Activated naive CD4-positive, alpha-beta T cell treated with anti-CD3 and anti-CD28 coated beads for 36 hours (primary cell): ENCODE measurements around the gene EIF2S1. TPM values are rescaled to one million over a fixed set of nuclear protein-coding genes. Genes with fewer than 3 reads are reported as not detected.
"Not testable (repeated sequence)": the region's sequence is repeated elsewhere in the genome, so short reads cannot be mapped to it uniquely, and the experiment has no call there.

Experiments
- CTCF ChIA-PET: fragments of 350-600 bp; sonication (Branson Sonifier 250); formaldehyde crosslinking; loops from one replicate; lab custom pipeline; 2021; ENCODE audit warnings: antibody characterized with exemption; lab: Charles Lee
- DNase-seq: peaks from one replicate; pipeline ENCODE4 v3.0.0-alpha.2; 2020
- H3K27ac Mint-ChIP-seq: one replicate; pipeline ENCODE4 v1.8.0; 2021; ENCODE audit warnings: mild to moderate bottlenecking, mixed read lengths
- H3K27me3 Mint-ChIP-seq: one replicate; pipeline ENCODE4 v1.8.0; 2021; ENCODE audit warnings: low read depth, mixed read lengths
- H3K36me3 Mint-ChIP-seq: one replicate; pipeline ENCODE4 v1.8.0; 2021; ENCODE audit warnings: low read depth, mixed read lengths
- H3K4me1 Mint-ChIP-seq: one replicate; pipeline ENCODE4 v1.8.0; 2021; ENCODE audit warnings: low read depth, mixed read lengths
- H3K4me3 Mint-ChIP-seq: one replicate; pipeline ENCODE4 v1.8.0; 2021; ENCODE audit warnings: mild to moderate bottlenecking, moderate library complexity, mixed read lengths
- H3K9me3 Mint-ChIP-seq: one replicate; pipeline ENCODE4 v1.8.0; 2021; ENCODE audit warnings: mixed read lengths
- intact Hi-C: fragments of 100-400 bp; cut with micrococcal nuclease; formaldehyde crosslinking; loops from one replicate; pipeline ENCODE4 v1.15.1; 2023
- total RNA-seq, 2 experiments: library from RNA; stranded (reverse); gene quantifications; one replicate each; pipeline ENCODE4 v1.2.3, GENCODE V29; 2021

EIF2S1 gene
- total RNA-seq = 100 to 1,000 TPM; 186 to 196 TPM

DNA sequence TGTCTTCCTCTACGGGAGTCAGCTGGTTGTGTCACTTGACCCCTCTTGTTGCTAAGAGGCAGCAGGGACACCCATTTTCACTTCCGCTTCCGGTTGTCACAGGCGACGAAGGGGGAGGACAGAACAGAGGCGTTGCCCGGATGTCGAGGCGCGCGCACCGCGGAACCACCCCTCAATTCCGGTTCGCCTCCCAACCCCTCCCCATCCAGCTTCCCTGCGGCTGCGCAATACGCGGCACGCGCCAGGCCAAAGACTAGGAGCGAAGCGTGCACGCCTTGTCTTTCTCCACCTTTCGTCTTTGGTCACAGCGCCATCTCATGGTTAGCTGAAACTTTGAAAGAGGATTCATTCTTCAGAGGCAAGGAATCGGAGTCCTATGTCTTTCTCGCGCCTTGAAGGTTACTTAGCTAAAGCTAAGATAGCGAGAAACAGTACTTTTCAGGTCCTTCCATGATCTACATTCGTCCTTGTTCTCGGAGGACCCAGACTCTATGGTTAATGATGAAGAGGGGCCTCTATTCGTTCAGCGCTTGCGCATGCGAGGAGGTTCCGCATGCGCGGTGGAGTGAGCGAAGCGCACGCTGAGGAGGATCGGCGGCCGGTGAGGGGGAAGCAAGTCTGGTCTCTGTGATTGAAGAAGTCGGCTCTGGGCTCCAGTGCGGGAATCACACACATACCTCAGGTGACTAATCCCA lies at the start of gene EIF2S1, which contains the start of gene ATP6V1D:
Gene EIF2S1 (plus strand): TSS at position 554 of the 695 bp plus-strand sequence. CDS start 4,440 bp downstream, outside the sequence.
Gene ATP6V1D (minus strand): TSS at position 30 of the 695 bp plus-strand sequence. CDS start 106 bp downstream, outside the sequence.
- H3K36me3 Mint-ChIP-seq = peaks cover 16% of the 10 kb centered on the region
- DNase-seq = peak; percentile 100
- H3K4me1 Mint-ChIP-seq = peaks cover 63% of the 10 kb centered on the region
- no peaks in the 10 kb centered on the region for H3K27me3 Mint-ChIP-seq
- intact Hi-C loops = loop anchor here (1.0 to 5.0 kb wide), 11 partner anchors 119 to 852 kb away; partner anchors contain the start of genes GARIN2, GPHN, PALS1 and PIGH
- no peaks in the 10 kb centered on the region for H3K9me3 Mint-ChIP-seq
- H3K4me3 Mint-ChIP-seq = peak within 1 kb of the TSS; percentile 98
- CTCF ChIA-PET = interaction anchor here (0.6 to 1.9 kb wide), 18 partner anchors 8 to 1109 kb away, joined by 3 to 11 read pairs (median 4); partner anchors contain the start of gene PALS1
- H3K27ac Mint-ChIP-seq = peak within 1 kb of the TSS; percentile 95

DNA sequence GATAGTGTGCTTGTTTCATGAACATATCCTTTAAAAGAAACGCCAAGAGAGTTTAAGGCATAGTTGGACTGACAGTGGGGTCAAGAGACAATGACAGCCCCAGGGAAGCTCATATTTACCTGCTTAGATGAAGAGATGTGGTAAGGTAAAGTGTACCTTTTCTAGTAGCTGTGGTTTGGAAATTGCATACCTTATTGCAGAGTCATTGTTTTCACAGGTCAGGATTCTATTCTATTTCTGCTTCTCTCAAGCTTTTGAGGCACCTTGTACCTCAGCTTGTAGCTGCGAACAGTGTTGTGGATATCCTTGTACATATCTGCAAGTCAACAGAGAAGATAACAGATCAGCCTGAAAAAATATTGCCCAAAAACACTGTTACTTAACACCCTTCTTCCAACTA lies 48.3 kb upstream of the EIF2S1 start:
- no peaks in the 10 kb centered on the region for H3K27me3 Mint-ChIP-seq
- H3K4me3 Mint-ChIP-seq = no peak overlapping the region
- no peak overlapping the region for H3K27ac Mint-ChIP-seq
- CTCF ChIA-PET = interaction anchor here (0.6 kb wide), 1 partner anchor 241 kb away, joined by 3 read pairs; no protein-coding TSS in a partner anchor
- intact Hi-C loops = no loop called here
- H3K36me3 Mint-ChIP-seq = peaks cover 1% of the 10 kb centered on the region
- no peaks in the 10 kb centered on the region for H3K9me3 Mint-ChIP-seq
- H3K4me1 Mint-ChIP-seq = no peaks in the 10 kb centered on the region
- no peak for DNase-seq

- Mint-ChIP-seq H3K27me3 (no peaks in the 10 kb centered on the region), H3K4me1 (no peaks in the 10 kb centered on the region), H3K36me3 (peaks cover 1% of the 10 kb centered on the region), H3K27ac (no peak overlapping the region), H3K9me3 (no peaks in the 10 kb centered on the region), H3K4me3 (no peak overlapping the region)
- CTCF ChIA-PET = no interaction called here
- DNase-seq = no peak
- intact Hi-C loops = no loop called here
Measured at GRCh38 chr14:67313153-67313552, 47.0 kb upstream of the EIF2S1 start.

GRCh38 chr14:67317822-67318221 lies 42.3 kb upstream of the EIF2S1 start:
- Mint-ChIP-seq H3K27me3 (no peaks in the 10 kb centered on the region), H3K4me1 (no peaks in the 10 kb centered on the region), H3K36me3 (peaks cover 1% of the 10 kb centered on the region), H3K4me3 (no peak overlapping the region), H3K9me3 (no peaks in the 10 kb centered on the region), H3K27ac (no peak overlapping the region)
- DNase-seq = no peak
- intact Hi-C loops = no loop called here
- CTCF ChIA-PET = interaction anchor here (0.6 to 1.1 kb wide), 2 partner anchors 32 kb away, joined by 3 to 4 read pairs; no protein-coding TSS in a partner anchor

- no peaks in the 10 kb centered on the region for H3K4me1 Mint-ChIP-seq
- intact Hi-C loops = no loop called here
- CTCF ChIA-PET = interaction anchor here (0.7 kb wide), 1 partner anchor 46 kb away, joined by 3 read pairs; no protein-coding TSS in a partner anchor
- H3K4me3 Mint-ChIP-seq = no peak overlapping the region
- H3K9me3 Mint-ChIP-seq = no peaks in the 10 kb centered on the region
- no peak overlapping the region for H3K27ac Mint-ChIP-seq
- H3K36me3 Mint-ChIP-seq = peaks cover 1% of the 10 kb centered on the region
- H3K27me3 Mint-ChIP-seq = no peaks in the 10 kb centered on the region
- no peak for DNase-seq
Measured at GRCh38 chr14:67319142-67319541, 41.0 kb upstream of the EIF2S1 start.

GRCh38 chr14:67329666-67330065 lies 30.5 kb upstream of the EIF2S1 start:
- not testable (repeated sequence) for DNase-seq

GRCh38 chr14:67331368-67332125 lies 28.6 kb upstream of the EIF2S1 start:
- CTCF ChIA-PET = no interaction called here
- Mint-ChIP-seq H3K36me3 (peaks cover 26% of the 10 kb centered on the region), H3K4me3 (no peak overlapping the region), H3K27me3 (no peaks in the 10 kb centered on the region), H3K9me3 (no peaks in the 10 kb centered on the region), H3K27ac (no peak overlapping the region), H3K4me1 (no peaks in the 10 kb centered on the region)
- no peak for DNase-seq
- intact Hi-C loops = no loop called here

More at GRCh38 chr14:67329666-67330065, 30.5 kb upstream of the EIF2S1 start:
- CTCF ChIA-PET, H3K27me3 Mint-ChIP-seq, intact Hi-C loops, H3K9me3 Mint-ChIP-seq, H3K27ac Mint-ChIP-seq, H3K4me3 Mint-ChIP-seq, H3K4me1 Mint-ChIP-seq: not testable (repeated sequence)
- peaks cover 30% of the 10 kb centered on the region for H3K36me3 Mint-ChIP-seq

DNA sequence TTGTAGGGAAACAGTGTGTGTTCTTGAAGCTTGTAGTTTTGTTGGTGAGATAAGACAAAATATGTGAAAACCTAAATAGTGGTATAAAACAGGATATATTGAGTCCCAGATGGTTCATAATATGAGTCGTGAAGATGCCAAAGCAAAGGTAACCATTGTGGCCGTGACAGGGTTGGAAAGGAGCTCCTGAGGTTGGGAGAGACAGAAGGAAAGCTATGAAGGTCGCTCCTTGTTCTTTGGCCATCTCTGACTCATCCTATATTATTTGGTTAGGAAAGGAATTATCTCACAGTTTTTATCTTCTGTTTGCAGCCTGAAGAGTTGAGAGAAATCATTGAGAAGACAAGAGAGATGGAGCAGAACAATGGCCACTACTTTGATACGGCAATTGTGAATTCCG lies 27.7 kb upstream of the EIF2S1 start:
- no peaks in the 10 kb centered on the region for H3K9me3 Mint-ChIP-seq
- DNase-seq = no peak
- H3K4me3 Mint-ChIP-seq = no peak overlapping the region
- no peak overlapping the region for H3K27ac Mint-ChIP-seq
- intact Hi-C loops = no loop called here
- H3K36me3 Mint-ChIP-seq = peaks cover 23% of the 10 kb centered on the region
- CTCF ChIA-PET = interaction anchor here (0.7 kb wide), 1 partner anchor 16 kb away, joined by 3 read pairs; no protein-coding TSS in a partner anchor
- H3K27me3 Mint-ChIP-seq = no peaks in the 10 kb centered on the region
- no peaks in the 10 kb centered on the region for H3K4me1 Mint-ChIP-seq

DNA sequence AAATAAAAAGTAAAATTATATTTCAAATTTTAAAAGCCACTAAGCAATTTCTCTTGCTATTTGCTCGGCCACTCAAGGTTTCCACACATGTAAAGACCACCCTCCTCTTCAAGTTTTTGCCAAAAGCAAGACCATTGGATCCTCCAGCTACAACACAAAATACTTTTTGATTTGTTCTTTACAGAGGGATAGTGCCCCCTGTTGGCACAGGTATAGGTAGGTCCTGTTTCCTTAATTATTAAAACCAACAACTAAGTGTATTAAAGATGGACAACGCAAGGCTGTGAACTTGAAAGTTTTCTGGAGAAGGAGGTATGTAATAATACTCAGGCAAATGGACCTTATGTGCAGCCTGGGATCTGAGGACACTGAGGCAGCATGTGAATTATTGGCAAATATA lies 24.3 kb upstream of the EIF2S1 start:
- H3K27me3 Mint-ChIP-seq = no peaks in the 10 kb centered on the region
- CTCF ChIA-PET = interaction anchor here (0.5 to 1.6 kb wide), 3 partner anchors 31 to 177 kb away, joined by 3 to 4 read pairs (median 3); no protein-coding TSS in a partner anchor
- intact Hi-C loops = loop anchor here (1.0 kb wide), 1 partner anchor 169 kb away; no protein-coding TSS in a partner anchor
- DNase-seq = peak; percentile 14
- peaks cover 17% of the 10 kb centered on the region for H3K36me3 Mint-ChIP-seq
- no peak overlapping the region for H3K27ac Mint-ChIP-seq
- H3K9me3 Mint-ChIP-seq = no peaks in the 10 kb centered on the region
- no peak overlapping the region for H3K4me3 Mint-ChIP-seq
- H3K4me1 Mint-ChIP-seq = no peaks in the 10 kb centered on the region

- DNase-seq, H3K9me3 Mint-ChIP-seq, H3K4me3 Mint-ChIP-seq, intact Hi-C loops, H3K27me3 Mint-ChIP-seq, H3K27ac Mint-ChIP-seq, CTCF ChIA-PET, H3K4me1 Mint-ChIP-seq: not testable (repeated sequence)
- peaks cover 23% of the 10 kb centered on the region for H3K36me3 Mint-ChIP-seq
Measured at GRCh38 chr14:67341231-67341630, 18.9 kb upstream of the EIF2S1 start.

DNA sequence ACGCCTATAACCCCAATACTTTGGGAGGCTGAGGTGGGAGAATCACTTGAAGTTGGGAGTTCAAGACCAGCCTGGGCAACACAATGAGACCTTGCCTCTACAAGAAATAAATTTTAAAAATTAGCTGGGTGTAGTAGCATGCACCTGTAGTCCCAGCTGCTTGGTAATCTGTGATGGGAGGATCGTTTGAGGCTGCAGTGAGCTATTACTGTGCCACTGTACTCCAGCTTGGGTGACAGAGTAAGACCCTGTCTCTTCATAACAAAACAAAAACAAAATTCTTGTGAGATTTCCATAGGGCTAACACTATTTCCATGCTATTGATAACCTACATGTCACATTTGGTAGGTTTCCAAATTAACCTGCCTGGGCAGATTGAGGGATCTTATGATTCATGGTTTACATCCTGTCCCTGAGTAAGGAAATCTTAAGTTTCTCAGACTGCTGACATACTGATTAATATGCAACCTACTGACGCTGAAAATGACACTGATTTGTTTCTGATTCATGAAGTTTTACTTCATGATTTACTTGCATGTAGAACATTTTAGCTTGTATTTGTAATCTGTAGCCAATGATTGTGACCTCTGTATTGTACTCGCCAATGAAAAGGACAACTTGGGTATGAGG lies 16.4 kb upstream of the EIF2S1 start:
- DNase-seq = no peak
- Mint-ChIP-seq H3K4me1 (peaks cover 5% of the 10 kb centered on the region), H3K4me3 (no peak overlapping the region), H3K27me3 (no peaks in the 10 kb centered on the region), H3K9me3 (no peaks in the 10 kb centered on the region), H3K27ac (no peak overlapping the region), H3K36me3 (peaks cover 19% of the 10 kb centered on the region)
- intact Hi-C loops = no loop called here
- CTCF ChIA-PET = interaction anchor here (0.7 kb wide), 1 partner anchor 9 kb away, joined by 3 read pairs; no protein-coding TSS in a partner anchor

- Mint-ChIP-seq H3K9me3 (no peaks in the 10 kb centered on the region), H3K36me3 (peaks cover 20% of the 10 kb centered on the region), H3K4me3 (no peak overlapping the region), H3K4me1 (peaks cover 5% of the 10 kb centered on the region), H3K27ac (no peak overlapping the region), H3K27me3 (no peaks in the 10 kb centered on the region)
- DNase-seq = no peak
- intact Hi-C loops = no loop called here
- CTCF ChIA-PET = interaction anchor here (1.0 kb wide), 1 partner anchor 14 kb away, joined by 3 read pairs; the partner anchor contains the start of gene ATP6V1D
Measured at GRCh38 chr14:67345583-67345982, 14.5 kb upstream of the EIF2S1 start.
